ENCODE measurements around the gene ST6GALNAC3. TPM values are rescaled to one million over a fixed set of nuclear protein-coding genes. Genes with fewer than 3 reads are reported as not detected.

The ST6GALNAC3 gene
- total and polyA plus RNA-seq, 2 experiments from 2014 or later: 29.4 to 33.3 TPM

DNA sequence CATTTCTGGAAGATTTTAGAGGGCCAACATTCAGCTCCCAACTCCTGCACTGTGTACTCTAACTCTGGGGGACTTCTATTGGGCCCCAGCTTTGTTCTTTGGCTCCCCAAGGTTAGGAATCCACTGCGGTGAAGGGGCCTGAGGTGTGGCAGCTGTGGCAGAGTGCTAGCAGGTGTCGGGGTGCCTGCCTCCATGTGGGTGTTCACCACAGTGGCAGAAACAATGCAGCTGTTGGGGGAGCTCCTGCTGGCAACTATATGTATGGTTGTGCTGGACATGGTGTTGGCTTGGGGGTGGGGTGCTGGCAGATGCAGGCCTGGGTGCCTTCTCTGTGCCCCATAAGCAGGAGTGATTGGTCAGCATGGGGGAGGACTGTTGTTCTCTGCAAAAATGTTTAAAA is 95.5 kb downstream of the ST6GALNAC3 start:
- Histone ChIP-seq H3K4me3 (no peak overlapping the region), H3K9me3 (ENCODE audit: low read depth) (no peaks in the 10 kb centered on the region), H3K4me2 (no peak overlapping the region), H3K27me3 (no peaks in the 10 kb centered on the region), H3K79me2 (peaks cover 44% of the 10 kb centered on the region), H4K20me1 (ENCODE audit: insufficient read depth, poor library complexity, severe bottlenecking) (no peaks in the 10 kb centered on the region), H3K36me3 (replicated peaks; ENCODE audit: insufficient read depth, low read depth) (no peaks in the 10 kb centered on the region), H3K27ac (no peak overlapping the region), H2AFZ (no peak overlapping the region), H3K9me2 (replicated peaks; ENCODE audit: insufficient read depth) (no peaks in the 10 kb centered on the region), H3K4me1 (ENCODE audit: insufficient read depth) (no peaks in the 10 kb centered on the region)
- no peak for DNase-seq (ENCODE audit: low spot score)
- 97% methylated on average over 2 of the region's 2 CpGs for WGBS (ENCODE audit: low lambda C conversion rate, missing lambda C conversion rate)
- no peak for TF ChIP-seq CTCF (IDR thresholded peaks at IDR 0.05; ENCODE audit: poor library complexity)
- no peak for TF ChIP-seq EZH2phosphoT487 (IDR thresholded peaks at IDR 0.05; ENCODE audit: low read depth, severe bottlenecking, unreplicated experiment)
- TF ChIP-seq EZH2 (IDR thresholded peaks at IDR 0.05; ENCODE audit: borderline replicate concordance): no peak

GRCh38 chr1:76170513-76170912 is 96.0 kb downstream of the ST6GALNAC3 start:
- no peak for DNase-seq (ENCODE audit: low spot score)
- Histone ChIP-seq H3K4me3 (no peak overlapping the region), H3K27me3 (no peaks in the 10 kb centered on the region), H3K4me2 (no peak overlapping the region), H3K4me1 (ENCODE audit: insufficient read depth) (no peaks in the 10 kb centered on the region), H3K27ac (no peak overlapping the region), H3K9me2 (replicated peaks; ENCODE audit: insufficient read depth) (no peaks in the 10 kb centered on the region), H4K20me1 (ENCODE audit: insufficient read depth, poor library complexity, severe bottlenecking) (no peaks in the 10 kb centered on the region), H3K79me2 (peaks cover 42% of the 10 kb centered on the region), H2AFZ (no peak overlapping the region), H3K9me3 (ENCODE audit: low read depth) (no peaks in the 10 kb centered on the region), H3K36me3 (replicated peaks; ENCODE audit: insufficient read depth, low read depth) (no peaks in the 10 kb centered on the region)
- TF ChIP-seq CTCF (IDR thresholded peaks at IDR 0.05; ENCODE audit: poor library complexity) (no peak), EZH2 (IDR thresholded peaks at IDR 0.05; ENCODE audit: borderline replicate concordance) (no peak), EZH2phosphoT487 (IDR thresholded peaks at IDR 0.05; ENCODE audit: low read depth, severe bottlenecking, unreplicated experiment) (no peak)
- WGBS (ENCODE audit: low lambda C conversion rate, missing lambda C conversion rate): 91% methylated on average over 2 of the region's 2 CpGs

- Histone ChIP-seq H4K20me1 (ENCODE audit: insufficient read depth, poor library complexity, severe bottlenecking) (no peaks in the 10 kb centered on the region), H3K27me3 (no peaks in the 10 kb centered on the region), H3K4me3 (no peak overlapping the region), H3K79me2 (peaks cover 5% of the 10 kb centered on the region), H3K9me3 (ENCODE audit: low read depth) (no peaks in the 10 kb centered on the region), H2AFZ (no peak overlapping the region), H3K9me2 (replicated peaks; ENCODE audit: insufficient read depth) (no peaks in the 10 kb centered on the region), H3K27ac (no peak overlapping the region), H3K36me3 (replicated peaks; ENCODE audit: insufficient read depth, low read depth) (no peaks in the 10 kb centered on the region), H3K4me2 (no peak overlapping the region), H3K4me1 (ENCODE audit: insufficient read depth) (no peaks in the 10 kb centered on the region)
- WGBS (ENCODE audit: low lambda C conversion rate, missing lambda C conversion rate): 68% methylated on average over 2 of the region's 2 CpGs
- TF ChIP-seq EZH2 (IDR thresholded peaks at IDR 0.05; ENCODE audit: borderline replicate concordance) (no peak), EZH2phosphoT487 (IDR thresholded peaks at IDR 0.05; ENCODE audit: low read depth, severe bottlenecking, unreplicated experiment) (no peak), CTCF (IDR thresholded peaks at IDR 0.05; ENCODE audit: poor library complexity) (no peak)
- no peak for DNase-seq (ENCODE audit: low spot score)
Observed at GRCh38 chr1:76176000-76176399, 101.5 kb downstream of the ST6GALNAC3 start.

DNA sequence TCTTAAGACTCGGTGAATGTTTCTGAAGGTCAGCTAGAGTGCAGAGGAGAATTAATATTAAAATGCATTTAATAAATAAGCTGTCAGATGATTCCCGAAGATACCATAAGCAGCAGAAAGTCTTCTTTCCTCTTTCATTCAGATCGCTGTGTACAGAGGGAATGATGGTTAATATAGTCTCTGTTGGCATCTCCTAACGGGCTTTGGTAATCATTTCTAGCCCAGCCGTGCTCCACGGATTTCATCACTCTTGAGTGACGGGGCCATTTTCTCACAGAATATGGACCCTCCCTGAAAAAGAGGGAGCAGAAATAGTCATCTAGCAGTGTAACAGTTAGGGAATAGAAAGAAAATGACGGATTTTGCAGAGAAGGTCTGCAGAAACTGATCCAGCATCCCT is 103.1 kb downstream of the ST6GALNAC3 start:
- Histone ChIP-seq H3K79me2 (peaks cover 5% of the 10 kb centered on the region), H3K4me2 (no peak overlapping the region), H2AFZ (no peak overlapping the region), H3K4me1 (ENCODE audit: insufficient read depth) (no peaks in the 10 kb centered on the region), H3K9me2 (replicated peaks; ENCODE audit: insufficient read depth) (no peaks in the 10 kb centered on the region), H3K4me3 (no peak overlapping the region), H4K20me1 (ENCODE audit: insufficient read depth, poor library complexity, severe bottlenecking) (no peaks in the 10 kb centered on the region), H3K27me3 (no peaks in the 10 kb centered on the region), H3K27ac (no peak overlapping the region), H3K36me3 (replicated peaks; ENCODE audit: insufficient read depth, low read depth) (no peaks in the 10 kb centered on the region), H3K9me3 (ENCODE audit: low read depth) (no peaks in the 10 kb centered on the region)
- TF ChIP-seq EZH2phosphoT487 (IDR thresholded peaks at IDR 0.05; ENCODE audit: low read depth, severe bottlenecking, unreplicated experiment) (no peak), EZH2 (IDR thresholded peaks at IDR 0.05; ENCODE audit: borderline replicate concordance) (no peak), CTCF (IDR thresholded peaks at IDR 0.05; ENCODE audit: poor library complexity) (no peak)
- WGBS (ENCODE audit: low lambda C conversion rate, missing lambda C conversion rate): 88% methylated on average over 8 of the region's 8 CpGs
- DNase-seq (ENCODE audit: low spot score): no peak

Measured in hepatocyte (in vitro differentiated cells).